Adrenal gland (tissue), 5 donors: ENCODE results near the gene DCDC2.

ENCODE experiments used
- CTCF ChIP-seq, 6 experiments: fragments of 450-650 bp in 4 of 6; fragments of 200-600 bp in 2 of 6; sonication (generic) in 1 of 6; IDR thresholded peaks; 1 replicate in 5 of 6; 2 replicates in 1 of 6; pipeline versions ENCODE4 v1.5.1 to v1.8.0; 2016 to 2021; ENCODE audit warnings: antibody characterized with exemption in 6 of 6, mild to moderate bottlenecking in 2 of 6, moderate library complexity in 1 of 6
- POLR2A ChIP-seq, 2 donors: fragments of 450-650 bp; IDR thresholded peaks; one replicate each; pipeline ENCODE4 v1.6.1; 2017; ENCODE audit warnings: antibody characterized with exemption in 2 of 2, mild to moderate bottlenecking in 2 of 2, moderate library complexity in 1 of 2
- donor health status: DM: no; HTN: no; CAD: no.

DNA sequence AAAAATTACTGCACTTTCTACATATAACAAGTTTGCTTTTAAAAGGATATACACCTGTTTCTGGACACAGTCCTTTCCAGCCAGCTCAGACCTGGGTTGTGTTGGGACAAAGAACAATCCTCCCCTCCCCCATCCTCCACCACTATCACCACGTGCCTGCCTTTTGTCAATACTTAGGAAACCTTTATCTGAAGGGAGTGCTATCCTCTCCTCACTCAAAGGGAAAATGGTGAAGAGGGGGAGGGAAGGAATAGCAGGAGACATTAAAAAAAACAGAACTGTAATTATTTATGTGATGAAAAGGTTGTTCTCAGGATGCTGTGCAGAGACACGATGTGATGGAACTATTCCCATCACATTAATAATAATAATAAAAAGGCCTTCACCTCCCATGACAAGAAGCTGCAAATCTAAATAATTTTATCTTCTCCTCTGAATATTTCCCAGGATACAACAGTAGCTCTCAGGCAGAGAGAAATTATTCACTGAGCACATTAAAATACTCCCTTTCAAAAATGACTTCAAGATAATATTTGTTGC lies 126.4 kb downstream of the DCDC2 start:
- no peak for TF ChIP-seq POLR2A (IDR thresholded peaks at IDR 0.05)
- TF ChIP-seq CTCF (IDR thresholded peaks at IDR 0.05): no peak
